ENCODE results near the gene GOLPH3.

Gene GOLPH3

DNA sequence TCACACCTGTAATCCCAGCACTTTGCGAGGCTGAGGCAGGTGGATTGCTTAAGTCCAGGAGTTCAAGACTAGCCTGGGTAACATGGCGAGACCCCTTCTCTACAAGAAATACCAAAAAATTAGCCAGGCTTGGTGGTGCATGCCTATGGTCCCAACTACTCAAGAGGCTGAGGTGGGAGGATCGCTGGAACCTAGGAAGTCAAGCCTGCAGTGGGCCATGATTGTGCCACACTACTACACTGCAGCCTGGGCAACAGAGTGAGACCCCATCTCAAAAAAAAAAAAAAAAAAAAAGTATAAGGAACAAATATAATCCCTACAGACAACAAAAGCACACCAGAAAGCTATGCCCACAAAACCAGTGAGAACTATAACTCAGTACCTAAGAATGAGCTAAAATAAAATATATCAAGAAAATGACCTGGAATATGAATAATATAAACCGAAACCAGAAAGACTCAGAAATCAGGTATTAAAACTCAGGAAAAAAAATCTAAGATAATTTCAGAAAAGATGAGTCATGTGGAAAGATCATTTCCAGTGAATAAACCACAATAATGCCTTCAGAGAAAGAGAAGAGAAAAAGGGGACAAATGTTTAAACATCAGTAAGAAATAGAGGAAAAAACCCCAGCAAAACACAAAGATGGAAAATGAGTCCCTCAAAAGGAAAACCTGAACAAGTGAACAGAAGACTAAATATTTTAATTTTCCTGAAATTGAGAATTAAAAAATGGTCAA, 57.4 kb downstream of the GOLPH3 start:
- Histone ChIP-seq H2BK12ac (ENCODE audit: low read length) (no peak overlapping the region), H2AFZ (ENCODE audit: low read length) (no peak overlapping the region), H3K4me3 (ENCODE audit: low read length in 2 of 2) (no peak overlapping the region), H3K14ac (ENCODE audit: low read length) (no peak overlapping the region), H3K79me1 (ENCODE audit: low read depth, low read length) (no peaks in the 10 kb centered on the region), H3K27ac (replicated peaks; ENCODE audit: low read length) (no peak overlapping the region), H3K36me3 (replicated peaks in 1 of 2; ENCODE audit: control insufficient read depth in 2 of 2, insufficient read depth in 2 of 2, low read length in 2 of 2) (peaks cover 10 to 84% of the 10 kb centered on the region in 2 donors), H3K9ac (ENCODE audit: low read depth, low read length, poor library complexity) (no peak overlapping the region), H3K4me1 (ENCODE audit: control insufficient read depth in 2 of 2, insufficient read depth in 1 of 2, low read depth in 1 of 2, low read length in 2 of 2) (no peaks in the 10 kb centered on the region), H2BK15ac (ENCODE audit: low read length) (no peak overlapping the region), H2BK5ac (ENCODE audit: low read length) (no peak overlapping the region), H3K4ac (ENCODE audit: low read length) (no peak overlapping the region), H3K27me3 (ENCODE audit: control insufficient read depth in 3 of 3, insufficient read depth in 3 of 3, low read depth in 1 of 3, low read length in 3 of 3) (no peaks in the 10 kb centered on the region), H3K4me2 (ENCODE audit: insufficient read depth, low read length, poor library complexity, severe bottlenecking) (no peak overlapping the region), H3K18ac (ENCODE audit: low read length) (no peak overlapping the region), H4K8ac (ENCODE audit: low read depth, low read length) (no peak overlapping the region), H2AK5ac (ENCODE audit: low read depth, low read length) (no peak overlapping the region), H2BK120ac (ENCODE audit: low read depth, low read length) (no peak overlapping the region), H3K9me3 (replicated peaks in 1 of 2; ENCODE audit: control insufficient read depth in 2 of 2, insufficient read depth in 1 of 2, low read depth in 1 of 2, low read length in 2 of 2) (no peaks in the 10 kb centered on the region), H4K91ac (ENCODE audit: low read depth, low read length, poor library complexity) (no peak overlapping the region), H3K23ac (ENCODE audit: low read depth, low read length, poor library complexity) (no peak overlapping the region)
- no CpG with 5 or more reads among the region's 4 CpGs for WGBS, 2 donors (ENCODE audit: extremely low coverage in 2 of 2, insufficient read length in 2 of 2, insufficient replicate concordance in 1 of 2)
- no peak for DNase-seq (ENCODE audit: low spot score)

DNA sequence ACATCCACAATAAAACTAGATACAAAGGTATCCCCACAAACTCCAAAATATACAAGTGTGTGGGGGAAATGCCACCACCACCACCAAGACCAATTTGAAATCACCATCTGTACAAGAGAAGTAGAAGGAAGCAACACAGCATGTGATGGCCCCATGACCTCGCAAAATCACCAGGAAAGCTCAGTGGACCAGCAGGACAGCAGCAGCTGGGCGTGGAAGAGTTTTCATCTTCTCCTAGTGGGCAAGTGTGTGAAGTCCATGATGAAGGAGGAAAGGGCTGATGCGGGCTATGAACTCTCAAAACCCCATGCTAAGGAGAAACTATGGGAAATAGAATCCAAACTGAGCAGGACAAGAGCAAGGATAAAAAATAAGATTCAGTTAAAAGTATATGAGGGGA, 58.1 kb downstream of the GOLPH3 start:
- Histone ChIP-seq H3K4me3 (ENCODE audit: low read length in 2 of 2) (no peak overlapping the region), H3K14ac (ENCODE audit: low read length) (no peak overlapping the region), H3K4me2 (ENCODE audit: insufficient read depth, low read length, poor library complexity, severe bottlenecking) (no peak overlapping the region), H4K8ac (ENCODE audit: low read depth, low read length) (no peak overlapping the region), H3K18ac (ENCODE audit: low read length) (no peak overlapping the region), H3K27ac (replicated peaks; ENCODE audit: low read length) (no peak overlapping the region), H3K9me3 (replicated peaks in 1 of 2; ENCODE audit: control insufficient read depth in 2 of 2, insufficient read depth in 1 of 2, low read depth in 1 of 2, low read length in 2 of 2) (no peaks in the 10 kb centered on the region), H3K36me3 (replicated peaks in 1 of 2; ENCODE audit: control insufficient read depth in 2 of 2, insufficient read depth in 2 of 2, low read length in 2 of 2) (peaks cover 8 to 82% of the 10 kb centered on the region in 2 donors), H2BK12ac (ENCODE audit: low read length) (no peak overlapping the region), H2AFZ (ENCODE audit: low read length) (no peak overlapping the region), H3K4me1 (ENCODE audit: control insufficient read depth in 2 of 2, insufficient read depth in 1 of 2, low read depth in 1 of 2, low read length in 2 of 2) (no peaks in the 10 kb centered on the region), H4K91ac (ENCODE audit: low read depth, low read length, poor library complexity) (no peak overlapping the region), H3K27me3 (ENCODE audit: control insufficient read depth in 3 of 3, insufficient read depth in 3 of 3, low read depth in 1 of 3, low read length in 3 of 3) (no peaks in the 10 kb centered on the region), H2BK5ac (ENCODE audit: low read length) (no peak overlapping the region), H3K23ac (ENCODE audit: low read depth, low read length, poor library complexity) (no peak overlapping the region), H2BK15ac (ENCODE audit: low read length) (no peak overlapping the region), H2BK120ac (ENCODE audit: low read depth, low read length) (no peak overlapping the region), H2AK5ac (ENCODE audit: low read depth, low read length) (no peak overlapping the region), H3K79me1 (ENCODE audit: low read depth, low read length) (no peaks in the 10 kb centered on the region), H3K4ac (ENCODE audit: low read length) (no peak overlapping the region), H3K9ac (ENCODE audit: low read depth, low read length, poor library complexity) (no peak overlapping the region)
- DNase-seq (ENCODE audit: low spot score): no peak
- no CpG with 5 or more reads among the region's 3 CpGs for WGBS, 2 donors (ENCODE audit: extremely low coverage in 2 of 2, insufficient read length in 2 of 2, insufficient replicate concordance in 1 of 2)

DNA sequence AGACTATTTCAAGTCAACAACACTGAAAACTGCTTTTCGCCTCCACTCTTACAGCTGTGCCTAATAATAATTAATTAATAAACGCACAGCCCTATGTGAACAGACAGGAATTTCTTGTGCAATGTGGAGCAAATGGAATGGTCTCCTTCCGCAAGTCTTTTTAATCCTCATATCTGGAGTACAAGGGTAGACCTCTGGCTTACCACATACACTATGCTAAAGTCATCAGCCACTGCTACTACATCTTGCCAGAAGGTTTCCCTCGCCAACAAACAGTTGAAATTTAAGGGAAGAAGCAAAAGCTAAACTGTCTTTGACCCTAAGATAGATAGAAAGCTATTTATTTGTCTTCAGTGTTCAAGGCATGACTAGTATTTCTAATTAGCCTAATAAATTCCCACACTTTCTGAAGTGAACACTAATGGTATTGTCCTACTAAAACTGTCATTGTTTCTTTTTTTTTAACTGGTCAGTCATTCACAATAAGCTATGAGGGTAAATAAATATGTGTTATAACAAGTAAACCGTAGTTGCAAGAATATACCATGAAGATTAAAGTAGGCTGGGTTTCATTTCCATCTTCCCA, 63.9 kb downstream of the GOLPH3 start:
- H3K36me3 ChIP-seq (replicated peaks in 1 of 2; ENCODE audit: control insufficient read depth in 2 of 2, insufficient read depth in 2 of 2, low read length in 2 of 2): peaks cover 14 to 93% of the 10 kb centered on the region in 2 donors
- H3K4me2 ChIP-seq (ENCODE audit: insufficient read depth, low read length, poor library complexity, severe bottlenecking): no peak overlapping the region
- WGBS, 2 donors (ENCODE audit: extremely low coverage in 2 of 2, insufficient read length in 2 of 2, insufficient replicate concordance in 1 of 2): no CpG with 5 or more reads among the region's 5 CpGs

DNA sequence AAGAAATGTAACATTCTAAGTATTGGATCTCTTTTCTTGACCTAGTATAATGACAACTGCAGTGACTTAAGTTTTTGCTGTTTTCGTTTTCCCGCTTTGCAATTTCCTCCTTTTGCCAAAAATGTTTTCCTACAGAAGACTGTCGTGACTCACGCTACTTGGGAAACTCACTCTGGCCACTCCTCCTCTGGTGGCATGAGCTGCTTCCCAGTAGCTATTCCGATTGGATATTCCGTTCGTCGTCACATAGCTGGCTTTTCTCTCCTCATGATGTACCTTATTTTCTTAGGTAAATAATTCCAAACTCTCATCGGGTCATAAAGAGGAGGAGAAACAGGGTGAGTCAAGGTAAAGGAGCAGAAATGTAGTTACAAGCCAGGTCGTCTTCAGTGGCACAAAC, 64.9 kb downstream of the GOLPH3 start:
- H3K9me3 ChIP-seq (replicated peaks in 1 of 2; ENCODE audit: control insufficient read depth in 2 of 2, insufficient read depth in 1 of 2, low read depth in 1 of 2, low read length in 2 of 2): peaks cover 0 to 10% of the 10 kb centered on the region in 2 donors
- no peak overlapping the region for H3K14ac ChIP-seq (ENCODE audit: low read length)
- no peak overlapping the region for H2BK5ac ChIP-seq (ENCODE audit: low read length)
- no peak overlapping the region for H2BK12ac ChIP-seq (ENCODE audit: low read length)
- H2BK120ac ChIP-seq (ENCODE audit: low read depth, low read length): no peak overlapping the region
- H3K79me1 ChIP-seq (ENCODE audit: low read depth, low read length): no peaks in the 10 kb centered on the region
- no peaks in the 10 kb centered on the region for H3K27me3 ChIP-seq (ENCODE audit: control insufficient read depth in 3 of 3, insufficient read depth in 3 of 3, low read depth in 1 of 3, low read length in 3 of 3)
- H3K4ac ChIP-seq (ENCODE audit: low read length): no peak overlapping the region
- H3K9ac ChIP-seq (ENCODE audit: low read depth, low read length, poor library complexity): no peak overlapping the region
- H3K36me3 ChIP-seq (replicated peaks in 1 of 2; ENCODE audit: control insufficient read depth in 2 of 2, insufficient read depth in 2 of 2, low read length in 2 of 2): peaks cover 16 to 96% of the 10 kb centered on the region in 2 donors
- no peak overlapping the region for H3K4me3 ChIP-seq (ENCODE audit: low read length in 2 of 2)
- H3K23ac ChIP-seq (ENCODE audit: low read depth, low read length, poor library complexity): no peak overlapping the region
- DNase-seq (ENCODE audit: low spot score): no peak
- H2BK15ac ChIP-seq (ENCODE audit: low read length): no peak overlapping the region
- no peak overlapping the region for H3K4me2 ChIP-seq (ENCODE audit: insufficient read depth, low read length, poor library complexity, severe bottlenecking)
- no peaks in the 10 kb centered on the region for H3K4me1 ChIP-seq (ENCODE audit: control insufficient read depth in 2 of 2, insufficient read depth in 1 of 2, low read depth in 1 of 2, low read length in 2 of 2)
- H2AK5ac ChIP-seq (ENCODE audit: low read depth, low read length): no peak overlapping the region
- H3K27ac ChIP-seq (replicated peaks; ENCODE audit: low read length): no peak overlapping the region
- no peak overlapping the region for H2AFZ ChIP-seq (ENCODE audit: low read length)
- no CpG with 5 or more reads among the region's 10 CpGs for WGBS, 2 donors (ENCODE audit: extremely low coverage in 2 of 2, insufficient read length in 2 of 2, insufficient replicate concordance in 1 of 2)
- no peak overlapping the region for H3K18ac ChIP-seq (ENCODE audit: low read length)
- H4K8ac ChIP-seq (ENCODE audit: low read depth, low read length): no peak overlapping the region
- H4K91ac ChIP-seq (ENCODE audit: low read depth, low read length, poor library complexity): no peak overlapping the region

More for the DNA sequence above, 63.9 kb downstream of the GOLPH3 start:
- no peak overlapping the region for H3K9ac ChIP-seq (ENCODE audit: low read depth, low read length, poor library complexity)
- peaks cover 0 to 10% of the 10 kb centered on the region in 2 donors for H3K9me3 ChIP-seq (replicated peaks in 1 of 2; ENCODE audit: control insufficient read depth in 2 of 2, insufficient read depth in 1 of 2, low read depth in 1 of 2, low read length in 2 of 2)
- H3K4me1 ChIP-seq (ENCODE audit: control insufficient read depth in 2 of 2, insufficient read depth in 1 of 2, low read depth in 1 of 2, low read length in 2 of 2): no peaks in the 10 kb centered on the region
- H2BK12ac ChIP-seq (ENCODE audit: low read length): no peak overlapping the region
- no peak for DNase-seq (ENCODE audit: low spot score)
- H3K23ac ChIP-seq (ENCODE audit: low read depth, low read length, poor library complexity): no peak overlapping the region
- H3K27me3 ChIP-seq (ENCODE audit: control insufficient read depth in 3 of 3, insufficient read depth in 3 of 3, low read depth in 1 of 3, low read length in 3 of 3): no peaks in the 10 kb centered on the region
- H2BK5ac ChIP-seq (ENCODE audit: low read length): no peak overlapping the region
- no peak overlapping the region for H2AFZ ChIP-seq (ENCODE audit: low read length)
- H3K27ac ChIP-seq (replicated peaks; ENCODE audit: low read length): no peak overlapping the region
- no peak overlapping the region for H3K4me3 ChIP-seq (ENCODE audit: low read length in 2 of 2)
- no peaks in the 10 kb centered on the region for H3K79me1 ChIP-seq (ENCODE audit: low read depth, low read length)
- no peak overlapping the region for H2BK120ac ChIP-seq (ENCODE audit: low read depth, low read length)
- no peak overlapping the region for H2AK5ac ChIP-seq (ENCODE audit: low read depth, low read length)
- no peak overlapping the region for H4K8ac ChIP-seq (ENCODE audit: low read depth, low read length)
- no peak overlapping the region for H4K91ac ChIP-seq (ENCODE audit: low read depth, low read length, poor library complexity)
- no peak overlapping the region for H2BK15ac ChIP-seq (ENCODE audit: low read length)
- no peak overlapping the region for H3K14ac ChIP-seq (ENCODE audit: low read length)
- no peak overlapping the region for H3K18ac ChIP-seq (ENCODE audit: low read length)
- H3K4ac ChIP-seq (ENCODE audit: low read length): no peak overlapping the region
